Pulmonary artery endothelial cell (primary cell): Measurements from ENCODE around the gene KCNH8. TPM values are rescaled to one million over a fixed set of nuclear protein-coding genes. Genes with fewer than 3 reads are reported as not detected.
"Not testable (repeated sequence)": the region's sequence is repeated elsewhere in the genome, so short reads cannot be mapped to it uniquely, and the experiment has no call there.

Source experiments
- DNase-seq: peaks from one replicate; pipeline ENCODE4 v3.0.0-alpha.2; 2011; ENCODE audit warnings: low read depth, low spot score
- total RNA-seq: library from RNA; depleted of rRNA; stranded (reverse); fragments of >200 nt; gene quantifications from 2 replicates; pipeline ENCODE4 v1.2.3, GENCODE V29; 2014

KCNH8 gene
- total RNA-seq: under 0.01 TPM in 1 of 2 replicates, not detected in the other

DNA sequence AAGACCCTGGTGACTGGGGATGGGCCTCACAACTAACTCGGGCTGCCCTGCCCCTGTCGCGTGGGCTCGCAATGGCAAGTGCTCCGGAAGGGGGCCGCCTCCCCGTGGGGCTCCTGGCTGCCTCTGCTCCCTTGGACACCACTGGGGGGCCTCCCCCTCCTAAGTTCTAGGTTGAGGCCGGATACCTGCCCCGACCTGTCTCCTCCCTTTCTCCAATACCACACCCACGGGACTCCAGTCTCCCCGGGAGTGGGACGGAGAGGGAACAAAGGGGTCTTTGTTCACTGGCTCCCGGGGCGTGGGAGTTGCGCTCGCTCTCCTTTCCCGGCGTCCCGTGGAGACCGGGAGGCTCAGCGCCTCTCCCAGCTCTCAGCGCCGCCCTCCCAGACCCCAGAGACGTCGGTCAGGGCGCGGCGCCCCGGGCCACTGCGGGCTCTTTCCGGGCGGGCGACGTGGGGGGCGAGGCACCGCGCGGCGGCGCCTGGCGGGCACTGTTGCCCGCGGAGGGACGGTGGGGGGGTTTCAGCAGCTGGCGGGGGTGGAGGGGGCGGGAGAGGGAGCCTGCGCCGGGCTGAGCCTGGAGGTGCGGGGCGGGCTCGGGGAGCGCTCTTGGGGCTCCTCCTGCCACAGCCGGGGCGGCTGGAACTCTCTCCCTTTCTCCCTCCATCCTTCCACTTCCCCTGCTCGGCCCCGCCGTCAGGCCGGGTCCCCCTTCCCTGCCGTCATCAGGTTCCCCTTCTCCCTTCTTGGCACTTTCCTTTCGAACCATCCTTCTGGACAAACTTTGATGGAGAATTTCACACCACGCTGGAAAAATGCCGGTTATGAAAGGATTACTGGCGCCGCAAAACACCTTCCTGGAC, at the start of gene KCNH8:
TSS of gene KCNH8 (plus strand) at position 606 of the 863 bp plus-strand sequence. CDS start at position 816, 210 bp downstream.
- no peak for DNase-seq

DNA sequence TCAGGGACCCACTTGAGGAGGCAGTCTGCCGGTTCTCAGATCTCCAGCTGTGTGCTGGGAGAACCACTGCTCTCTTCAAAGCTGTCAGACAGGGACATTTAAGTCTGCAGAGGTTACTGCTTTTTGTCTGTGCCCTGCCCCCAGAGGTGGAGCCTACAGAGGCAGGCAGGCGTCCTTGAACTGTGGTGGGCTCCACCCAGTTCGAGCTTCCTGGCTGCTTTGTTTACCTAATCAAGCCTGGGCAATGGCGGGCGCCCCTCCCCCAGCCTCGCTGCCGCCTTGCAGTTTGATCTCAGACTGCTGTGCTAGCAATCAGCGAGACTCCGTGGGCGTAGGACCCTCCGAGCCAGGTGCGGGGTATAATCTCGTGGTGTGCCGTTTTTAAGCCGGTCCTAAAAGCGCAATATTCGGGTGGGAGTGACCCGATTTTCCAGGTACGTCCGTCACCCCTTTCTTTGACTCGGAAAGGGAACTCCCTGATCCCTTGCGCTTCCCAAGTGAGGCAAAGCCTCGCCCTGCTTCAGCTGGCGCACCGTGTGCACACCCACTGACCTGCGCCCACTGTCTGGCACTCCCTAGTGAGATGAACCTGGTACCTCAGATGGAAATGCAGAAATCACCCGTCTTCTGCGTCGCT, 45.5 kb upstream of the KCNH8 start:
- DNase-seq: not testable (repeated sequence)

DNA sequence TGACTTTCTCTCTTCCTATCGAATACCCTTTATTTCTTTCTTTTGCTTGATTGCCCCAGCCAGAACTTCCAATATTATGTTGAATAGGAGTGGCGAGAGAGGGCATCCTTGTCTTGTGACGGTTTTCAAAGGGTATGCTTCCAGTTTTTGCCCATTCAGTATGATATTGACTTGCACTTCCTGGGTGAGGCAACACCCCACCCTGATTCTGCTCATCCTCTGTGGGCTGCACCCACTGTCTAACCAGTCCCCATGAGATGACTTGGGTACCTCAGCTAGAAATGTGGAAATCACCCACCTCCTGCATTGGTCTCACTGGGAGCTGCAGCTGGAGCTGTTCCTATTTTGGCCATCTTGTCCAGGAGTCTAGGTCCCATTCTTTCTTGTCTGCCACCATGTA, 44.8 kb upstream of the KCNH8 start:
- no peak for DNase-seq

DNA sequence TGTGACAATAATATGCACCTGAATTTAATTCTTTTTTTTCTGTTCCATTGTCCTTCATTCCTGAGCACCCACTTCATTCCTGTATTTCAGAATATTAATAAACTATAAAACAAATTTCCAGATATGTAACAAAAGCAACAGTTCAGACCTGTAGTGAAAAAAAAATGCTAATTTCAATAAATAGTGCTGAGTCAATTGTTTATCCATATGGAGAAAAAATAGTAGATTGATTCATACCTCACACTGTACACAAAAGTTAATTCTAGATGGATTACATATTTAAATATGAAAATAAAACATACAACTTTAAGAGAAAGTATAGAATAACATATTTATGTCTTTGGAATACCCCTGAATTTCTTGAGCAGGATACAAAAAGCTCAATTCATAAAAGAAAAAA, 43.9 kb upstream of the KCNH8 start:
- DNase-seq: no peak

DNA sequence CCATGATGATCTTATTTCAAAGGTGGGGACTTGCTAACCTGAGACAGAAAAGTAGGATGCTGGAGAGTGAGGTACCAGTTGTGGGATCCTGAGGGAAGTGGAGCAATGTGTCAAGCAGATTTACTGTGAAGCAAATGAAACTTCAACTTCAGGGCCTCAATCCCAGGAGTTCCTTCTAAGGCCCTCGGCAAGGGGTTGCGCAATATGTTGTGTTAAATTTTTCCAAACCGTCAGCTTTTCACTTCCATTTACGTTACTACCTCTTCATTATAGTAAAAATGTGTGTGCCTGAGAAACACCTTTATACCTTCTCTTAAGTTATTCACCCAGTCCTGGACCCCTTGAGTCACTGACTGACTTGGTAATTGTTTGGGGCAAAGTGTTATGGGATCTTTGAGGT, 42.5 kb upstream of the KCNH8 start:
- DNase-seq: no peak

DNA sequence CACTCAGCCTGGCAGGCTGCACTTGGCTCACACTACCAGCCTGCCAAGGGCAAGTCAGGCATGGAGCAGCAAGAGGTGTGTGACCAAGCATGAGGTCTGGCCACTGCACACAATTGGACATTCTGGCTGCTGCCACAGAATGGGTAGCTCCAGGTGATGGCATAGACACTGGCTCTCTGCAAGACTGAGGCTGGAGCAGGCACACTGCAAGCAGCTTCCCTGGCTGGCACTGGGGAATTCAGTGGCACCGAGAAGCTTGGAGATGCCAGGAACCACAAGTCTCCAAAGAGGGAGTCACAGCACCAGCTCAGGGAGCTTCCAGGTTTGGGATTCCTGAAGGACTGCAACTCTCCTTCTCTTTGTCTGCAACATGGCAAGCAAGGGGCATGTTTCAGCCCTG, 42.0 kb upstream of the KCNH8 start:
- no peak for DNase-seq

DNA sequence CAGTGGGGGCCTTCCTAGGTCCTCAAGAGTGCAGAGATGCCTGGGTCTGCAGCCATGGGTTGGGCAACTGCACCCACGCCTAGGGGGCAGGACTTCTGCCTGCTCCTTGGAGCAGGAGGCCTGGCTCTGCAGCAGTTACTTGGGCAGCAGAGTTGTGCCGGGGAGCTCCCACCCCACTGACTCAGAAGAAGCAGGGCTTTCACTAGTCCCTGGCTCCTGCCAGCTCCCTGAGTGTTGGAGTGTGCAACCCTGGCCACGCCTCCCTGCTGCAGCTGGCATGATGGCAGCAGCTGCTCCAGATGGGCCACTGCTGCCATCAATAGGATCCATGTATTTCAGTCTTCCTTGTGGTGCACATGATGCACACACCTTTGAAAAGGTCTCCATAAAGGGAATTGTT, 40.6 kb upstream of the KCNH8 start:
- no peak for DNase-seq

DNA sequence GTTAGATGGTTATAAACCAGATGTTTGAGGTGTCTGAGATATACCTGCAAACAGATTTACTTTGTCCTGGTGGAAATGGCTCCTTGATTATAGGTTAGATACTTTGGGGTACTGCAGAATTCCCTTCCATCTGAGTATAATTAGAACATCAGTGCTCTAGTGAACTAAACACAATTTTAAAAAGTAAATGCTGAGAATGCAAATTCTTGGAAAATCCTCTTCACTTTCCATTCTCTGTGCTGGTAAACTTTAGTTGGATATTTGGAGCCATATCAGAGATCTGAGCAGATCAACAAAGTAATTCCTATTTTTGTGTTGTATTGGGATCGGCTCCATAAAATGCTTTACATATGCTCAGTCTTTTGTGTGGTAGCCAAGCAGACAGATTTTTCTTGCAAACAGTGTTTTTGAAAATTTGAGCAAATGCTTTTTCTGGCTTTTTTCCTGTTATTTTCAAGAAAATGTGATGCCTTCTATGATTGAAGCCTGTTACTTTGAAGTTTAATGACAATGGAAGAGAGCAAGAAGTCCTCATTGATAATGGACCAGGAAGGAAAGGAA, 37.9 kb upstream of the KCNH8 start:
- no peak for DNase-seq

DNA sequence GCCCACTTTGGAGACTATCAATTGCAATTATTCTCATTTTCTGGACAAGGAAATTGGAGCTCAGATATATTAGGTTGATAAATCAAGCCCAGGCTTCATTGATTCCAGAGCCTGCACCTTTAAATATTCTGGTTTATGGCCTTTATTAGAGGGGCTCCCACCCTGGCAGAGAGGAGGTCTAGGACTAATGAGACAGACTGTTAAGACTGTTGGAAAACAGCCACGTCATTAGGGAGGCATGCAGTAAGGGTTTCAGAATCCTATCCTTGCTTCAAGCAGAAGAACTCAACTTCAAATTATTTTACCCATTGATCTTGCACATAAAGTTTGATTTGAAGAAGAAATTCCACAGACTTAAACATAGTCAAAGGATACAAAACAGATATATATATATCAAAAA, 33.8 kb upstream of the KCNH8 start:
- no peak for DNase-seq

DNA sequence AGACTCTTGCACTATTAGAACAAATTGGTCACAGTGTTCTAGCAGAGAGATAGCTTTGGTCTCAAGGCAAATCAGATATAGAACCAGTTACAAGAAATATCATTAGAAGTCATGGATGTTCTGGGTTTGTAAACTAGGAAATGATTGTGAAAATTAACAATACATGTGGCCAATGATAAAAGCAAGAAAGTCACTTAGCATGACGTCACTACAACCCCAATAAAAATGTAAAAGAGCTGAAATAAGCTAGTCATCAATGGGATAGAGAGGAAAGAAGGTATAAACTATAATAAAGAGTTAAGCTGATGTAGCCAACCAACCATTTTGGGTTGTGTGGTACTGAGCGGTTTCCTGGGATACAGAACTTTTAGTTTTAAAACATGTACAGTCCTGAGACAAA, 32.1 kb upstream of the KCNH8 start:
- DNase-seq: no peak

DNA sequence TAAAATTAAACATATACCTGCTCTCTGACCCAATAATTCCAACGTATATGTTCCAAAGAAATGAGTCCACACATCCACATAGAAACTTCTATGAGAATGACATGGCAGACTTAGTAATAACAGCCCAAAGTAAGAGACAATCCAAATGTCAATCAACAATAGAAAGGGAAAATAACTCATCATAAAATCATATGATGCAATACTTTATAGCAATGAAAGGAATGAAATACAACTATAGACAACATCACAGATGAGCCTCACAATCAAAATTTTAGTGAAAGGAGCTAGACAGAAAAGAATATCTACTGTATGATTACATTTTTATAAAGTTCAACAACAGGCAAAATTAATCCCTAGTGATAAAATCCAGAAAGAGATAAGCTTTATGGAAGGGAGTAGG, 23.6 kb upstream of the KCNH8 start:
- DNase-seq: no peak

DNA sequence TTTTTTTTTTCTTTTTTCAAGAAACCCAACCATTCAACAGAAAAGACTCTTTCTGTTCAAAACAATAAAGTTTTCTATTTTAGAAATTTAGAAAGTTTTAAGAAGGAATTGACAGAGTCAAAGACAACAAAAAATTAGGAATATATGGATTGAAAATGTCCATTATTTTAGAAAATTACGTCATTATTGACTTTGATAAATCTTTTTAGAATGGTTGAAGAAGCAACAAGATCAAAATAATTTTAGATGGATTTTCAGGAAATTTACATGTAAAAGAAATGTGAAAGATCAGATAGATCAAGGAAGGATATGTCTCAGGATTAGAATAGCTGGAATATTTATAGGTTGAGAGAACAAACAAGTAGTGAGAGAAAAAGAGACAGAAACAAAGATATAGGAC, 8.4 kb upstream of the KCNH8 start:
- DNase-seq: no peak

DNA sequence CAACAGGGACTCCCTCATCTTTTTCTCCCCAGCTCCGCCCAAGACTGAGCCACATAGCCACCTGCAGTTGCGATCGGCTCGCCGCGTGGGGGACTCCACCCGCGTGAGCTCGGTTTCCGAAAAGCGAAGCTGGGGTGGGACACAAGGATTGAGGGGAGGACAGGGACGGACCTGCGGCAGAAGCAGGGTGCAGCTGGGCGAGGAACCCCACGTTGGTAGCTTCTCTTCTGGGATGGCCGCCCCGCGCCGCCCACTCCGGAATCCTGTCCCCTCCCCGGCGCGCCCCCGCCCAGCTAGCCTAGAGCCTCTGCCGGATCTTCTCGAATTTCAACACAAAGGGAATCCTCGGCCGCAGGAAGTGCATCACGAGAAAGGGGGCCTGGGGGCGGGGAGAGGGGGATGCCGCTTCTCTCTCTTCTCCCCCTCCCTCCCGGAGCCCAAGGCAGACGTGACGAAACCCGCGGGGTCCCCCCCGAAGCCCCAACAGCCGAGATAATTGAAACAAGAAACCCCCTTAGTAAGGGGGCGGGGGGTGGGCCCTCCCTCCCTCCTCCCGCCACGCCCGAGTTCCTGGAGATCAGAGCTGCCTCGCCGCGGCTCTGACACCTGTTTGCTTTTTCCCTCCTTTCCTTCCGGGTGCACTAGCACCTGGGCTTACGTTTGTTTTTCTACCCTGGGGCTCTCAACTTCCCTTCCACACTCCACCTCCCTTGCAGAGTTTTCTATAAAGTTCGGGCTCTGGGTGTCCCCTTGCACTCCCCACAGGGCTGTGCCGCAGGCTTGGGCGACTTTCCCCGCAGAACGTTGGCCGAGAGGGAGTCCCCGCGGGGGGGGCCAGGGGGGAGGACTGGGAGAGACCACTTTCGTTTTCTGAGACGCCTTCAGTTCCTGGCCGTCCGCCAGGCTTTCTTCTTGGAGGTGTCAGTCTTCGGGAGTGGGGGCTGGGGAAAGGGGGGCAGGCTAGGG, 1.3 kb upstream of the KCNH8 start:
- no peak for DNase-seq

DNA sequence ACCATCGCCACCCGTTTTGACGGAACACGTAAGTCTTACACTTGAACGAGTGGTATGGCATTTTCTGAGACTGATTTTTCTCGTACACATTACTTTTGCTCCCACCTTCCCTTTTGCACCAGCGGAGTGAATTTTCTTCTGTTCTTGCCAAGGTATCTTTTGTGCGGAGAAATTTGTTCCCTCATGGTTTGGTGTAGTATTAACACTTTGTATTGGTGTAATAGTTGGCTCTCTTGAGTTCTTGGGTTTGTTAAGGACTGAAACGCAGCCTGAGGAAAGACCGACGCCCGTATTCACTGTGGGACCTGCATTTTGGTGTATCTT, 420 bp downstream of the KCNH8 start:
- DNase-seq: no peak

DNA sequence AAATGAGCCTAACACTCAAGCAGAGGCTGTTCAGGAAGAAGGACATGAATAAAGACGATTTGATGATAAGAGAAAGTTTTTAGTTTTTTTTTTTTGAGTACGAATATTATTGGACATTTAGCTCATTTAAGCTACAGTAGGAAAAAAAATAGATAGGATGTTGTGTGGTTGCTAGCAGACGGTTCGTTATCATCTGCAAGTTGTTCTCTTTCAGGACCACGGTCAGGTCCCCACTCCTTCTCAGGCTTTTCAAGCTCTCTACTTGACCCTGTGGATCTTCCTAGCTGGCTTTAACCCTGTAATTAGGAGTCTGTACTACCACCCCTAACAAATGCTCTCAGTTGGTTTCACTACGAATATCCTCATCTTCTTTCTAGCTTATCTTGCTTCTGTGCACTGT, 1.1 kb downstream of the KCNH8 start:
- no peak for DNase-seq

DNA sequence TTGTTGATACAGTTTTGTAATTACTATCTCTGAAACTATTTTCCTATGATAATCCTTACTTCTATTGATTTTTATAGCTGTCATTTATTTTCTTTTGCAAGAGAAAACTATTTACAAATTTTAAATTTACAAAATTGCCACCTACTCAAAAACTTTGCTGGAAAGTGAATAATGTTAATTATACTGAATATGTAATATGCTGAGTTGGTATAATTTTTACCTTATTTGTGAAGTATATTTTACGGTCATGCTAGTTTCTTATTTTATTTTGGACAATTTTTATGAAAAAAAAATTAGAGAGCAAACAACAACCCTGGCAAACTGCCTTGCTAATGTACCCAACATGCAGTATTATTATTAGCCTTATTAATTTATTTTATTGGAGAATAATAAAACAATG, 2.9 kb downstream of the KCNH8 start:
- DNase-seq: no peak

DNA sequence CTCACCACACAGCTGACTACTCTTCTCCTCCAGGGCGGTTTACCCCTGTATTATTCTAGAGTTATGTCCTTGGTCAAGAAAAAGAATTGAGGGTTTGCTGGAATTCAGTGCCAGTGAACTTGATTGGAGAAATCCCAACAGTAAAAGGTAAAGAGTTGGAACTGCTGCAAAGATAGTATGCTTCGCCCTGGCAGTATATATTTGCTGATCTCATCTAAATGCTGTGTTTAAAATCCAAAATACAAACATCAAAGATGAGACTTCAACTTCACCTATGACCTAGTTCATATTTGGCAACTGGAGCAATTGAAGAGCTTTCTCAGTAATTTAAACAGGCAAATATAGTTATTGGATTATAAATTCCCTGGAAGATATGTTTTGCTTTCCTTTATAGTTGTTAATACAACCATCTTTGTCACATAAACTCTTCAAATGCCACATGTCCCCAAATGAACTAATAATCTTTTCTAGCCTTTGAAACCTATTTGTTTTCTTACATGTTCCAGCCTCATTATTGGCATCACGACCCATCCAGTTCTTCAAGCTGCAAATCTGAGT, 6.5 kb downstream of the KCNH8 start:
- DNase-seq: no peak

DNA sequence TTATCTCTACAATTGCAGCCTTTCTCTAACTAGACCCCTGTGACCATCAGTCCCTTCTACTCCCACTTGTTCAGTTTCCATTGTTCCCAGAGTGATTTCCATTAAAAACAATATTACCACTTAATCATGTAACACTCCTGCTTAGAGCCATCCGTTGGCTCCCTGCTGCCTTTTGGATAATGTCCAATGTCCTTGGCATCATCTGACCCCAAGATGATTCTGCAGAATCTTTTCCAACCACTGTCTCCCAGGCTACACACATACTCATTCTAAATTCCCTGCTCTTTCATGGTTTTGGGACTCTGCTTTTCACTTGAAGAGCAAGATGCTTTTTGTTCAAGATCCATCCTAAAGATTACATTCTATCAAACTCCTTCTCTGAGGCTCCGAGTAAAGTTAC, 7.1 kb downstream of the KCNH8 start:
- no peak for DNase-seq

DNA sequence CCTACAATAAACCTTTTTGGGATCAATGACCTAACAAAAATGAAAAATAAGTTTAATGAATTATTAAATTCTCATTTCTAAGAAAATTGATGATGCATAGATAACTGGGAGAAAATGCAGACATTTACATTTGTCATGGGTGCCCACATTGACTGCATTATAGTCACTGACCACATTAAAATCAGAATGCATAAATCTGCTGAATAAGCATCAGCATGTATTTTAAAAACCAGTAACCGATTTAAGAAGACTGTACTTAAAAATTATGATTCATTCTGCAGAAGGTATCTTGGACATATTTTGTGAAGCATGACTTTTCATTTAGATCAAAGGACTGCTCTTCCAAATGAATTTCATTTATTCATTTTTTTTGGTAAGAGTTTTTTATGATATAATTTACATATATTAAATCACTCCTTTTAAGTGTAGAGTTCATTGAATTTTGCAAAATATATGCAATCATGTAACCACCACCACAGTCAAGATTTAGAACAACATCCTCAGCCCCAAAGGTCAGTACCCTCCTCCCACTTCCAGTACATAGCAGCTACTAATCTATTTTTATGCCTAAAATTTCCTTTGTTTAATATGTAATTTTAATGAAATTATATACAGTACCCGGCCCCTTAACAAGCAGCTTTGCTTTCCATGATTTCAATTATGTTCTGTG, 11.8 kb downstream of the KCNH8 start:
- DNase-seq: no peak

DNA sequence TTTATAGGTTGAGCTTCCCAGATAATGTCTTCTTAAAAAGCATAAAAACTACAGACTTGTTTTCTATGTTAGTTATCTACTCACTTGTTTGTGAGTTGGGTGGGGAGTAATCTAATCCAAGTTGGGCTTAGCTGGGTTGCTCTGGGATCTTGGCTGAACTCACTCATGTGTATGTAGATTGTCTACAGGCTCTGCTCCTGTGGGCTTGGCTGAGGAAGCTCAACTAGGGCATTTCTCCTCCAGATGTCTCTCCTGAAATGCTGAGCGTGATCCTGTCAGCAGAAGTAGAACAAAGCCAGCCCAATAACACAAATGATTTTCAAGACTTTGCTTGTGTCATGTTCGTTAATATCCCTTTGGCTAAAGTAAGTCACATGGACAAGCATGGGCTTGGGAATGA, 17.3 kb downstream of the KCNH8 start:
- no peak for DNase-seq

DNA sequence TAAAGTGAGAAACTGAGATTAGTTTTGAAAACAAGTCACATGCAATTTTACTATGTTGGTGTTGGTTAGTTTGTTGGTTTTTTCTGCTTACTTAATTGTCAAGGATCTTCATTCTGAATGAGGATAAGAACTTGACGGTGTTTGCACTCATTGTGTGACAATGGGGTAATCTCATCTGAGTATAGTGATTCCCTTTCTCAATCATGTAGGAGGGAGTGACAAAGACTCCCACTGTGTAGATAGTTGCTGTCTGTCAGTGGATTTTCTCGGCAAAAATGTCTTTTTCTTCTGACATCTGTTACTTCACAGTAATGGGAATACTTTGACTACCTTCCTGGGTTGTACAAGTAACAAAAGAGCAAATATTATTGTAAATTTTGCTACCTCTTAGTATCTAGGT, 23.5 kb downstream of the KCNH8 start:
- DNase-seq: no peak
